Left ventricle myocardium inferior (tissue), 1 donor: ENCODE measurements around the gene KCNH2. TPM values are rescaled to one million over a fixed set of nuclear protein-coding genes. Genes with fewer than 3 reads are reported as not detected.
A peak's percentile ranks its signal among the peaks of the same experiment; 100 is the strongest.

Experiments used
- DNase-seq: peaks from one replicate; pipeline ENCODE4 v3.0.0-alpha.2; 2020
- H3K27ac ChIP-seq: fragments of 200-600 bp; replicated peaks from 2 replicates; pipeline ENCODE4 v1.8.0; 2021
- H3K27me3 ChIP-seq: fragments of 200-600 bp; 2 replicates; pipeline ENCODE4 v1.8.0; 2021; ENCODE audit warnings: low read depth
- H3K36me3 ChIP-seq: fragments of 200-600 bp; 2 replicates; pipeline ENCODE4 v1.8.0; 2021
- H3K4me1 ChIP-seq: fragments of 200-600 bp; 2 replicates; pipeline ENCODE4 v1.8.0; 2021
- H3K4me3 ChIP-seq: fragments of 200-600 bp; 2 replicates; pipeline ENCODE4 v1.8.0; 2021; ENCODE audit warnings: mild to moderate bottlenecking, moderate library complexity
- H3K9me3 ChIP-seq: fragments of 200-600 bp; replicated peaks from 2 replicates; pipeline ENCODE4 v1.8.0; 2021
- CTCF ChIP-seq: fragments of 200-600 bp; IDR thresholded peaks from 2 replicates; pipeline ENCODE4 v1.8.0; 2021; ENCODE audit warnings: antibody characterized with exemption, mild to moderate bottlenecking, borderline replicate concordance
- intact Hi-C: fragments of 100-400 bp; cut with micrococcal nuclease; formaldehyde crosslinking; loops from one replicate; pipeline ENCODE4 v1.11.0; 2022
- total RNA-seq: library from RNA; stranded (reverse); fragmentation: NEBNext Ultra II Directional; extraction: Animal tissue kit (Norgen Biotek cat#: 25700); gene quantifications from one replicate; pipeline ENCODE4 v1.2.1, GENCODE V29; 2021
- donor health status: DM: no; HTN: yes; CAD: no; lungs with severe emphysema.

The KCNH2 gene
- total RNA-seq, 1 donor from 2014 or later = 94.1 TPM

- H3K4me3 ChIP-seq = no peak overlapping the region
- peaks cover 39% of the 10 kb centered on the region for H3K4me1 ChIP-seq
- DNase-seq = no peak
- H3K9me3 ChIP-seq = no peaks in the 10 kb centered on the region
- H3K27me3 ChIP-seq = peaks cover 76% of the 10 kb centered on the region
- peak overlapping the region; percentile 96 for H3K27ac ChIP-seq
- no peak for TF ChIP-seq CTCF
- no peaks in the 10 kb centered on the region for H3K36me3 ChIP-seq
- intact Hi-C loops = no loop called here
Observed at GRCh38 chr7:150979713-150980390, 1.7 kb upstream of the KCNH2 start.

GRCh38 chr7:150977382-150978125, 567 bp downstream of the KCNH2 start:
- intact Hi-C loops = no loop called here
- H3K9me3 ChIP-seq = no peaks in the 10 kb centered on the region
- H3K27me3 ChIP-seq = peaks cover 83% of the 10 kb centered on the region
- DNase-seq = no peak
- peak overlapping the region; percentile 96 for H3K27ac ChIP-seq
- H3K4me3 ChIP-seq = peak overlapping the region; percentile 67
- TF ChIP-seq CTCF = no peak
- H3K36me3 ChIP-seq = no peaks in the 10 kb centered on the region
- peaks cover 62% of the 10 kb centered on the region for H3K4me1 ChIP-seq

GRCh38 chr7:150976529-150977381, 1.4 kb downstream of the KCNH2 start:
- Histone ChIP-seq H3K9me3 (no peaks in the 10 kb centered on the region), H3K4me1 (peaks cover 70% of the 10 kb centered on the region), H3K27me3 (peaks cover 86% of the 10 kb centered on the region), H3K27ac (peak overlapping the region; percentile 96), H3K4me3 (peak overlapping the region; percentile 67), H3K36me3 (no peaks in the 10 kb centered on the region)
- intact Hi-C loops = no loop called here
- DNase-seq = peak; percentile 78
- TF ChIP-seq CTCF = no peak

GRCh38 chr7:150975536-150976319, 2.4 kb downstream of the KCNH2 start:
- no peak for TF ChIP-seq CTCF
- Histone ChIP-seq H3K27ac (peak overlapping the region; percentile 96), H3K9me3 (no peaks in the 10 kb centered on the region), H3K4me3 (peak overlapping the region; percentile 58), H3K4me1 (peaks cover 80% of the 10 kb centered on the region), H3K36me3 (no peaks in the 10 kb centered on the region), H3K27me3 (peaks cover 83% of the 10 kb centered on the region)
- no peak for DNase-seq
- intact Hi-C loops = no loop called here
